Transverse colon (tissue), 4 donors: ENCODE measurements around the gene NRSN1. TPM values are rescaled to one million over a fixed set of nuclear protein-coding genes. Genes with fewer than 3 reads are reported as not detected.

Experiments
- DNase-seq: peaks from one replicate; pipeline ENCODE4 v3.0.0-alpha.2; 2019
- H3K27ac ChIP-seq, 4 donors: fragments of 200-600 bp; sonication (generic); 2 replicates each; pipeline ENCODE4 v1.5.1; 2016 to 2018; ENCODE audit warnings: inconsistent platforms in 4 of 4
- H3K27me3 ChIP-seq: fragments of 200-600 bp; sonication (generic); 2 replicates; pipeline ENCODE4 v1.5.1; 2017; ENCODE audit warnings: inconsistent platforms
- H3K36me3 ChIP-seq, 4 donors: fragments of 200-600 bp; sonication (generic); 2 replicates each; pipeline ENCODE4 v1.5.1; 2017 to 2019; ENCODE audit warnings: inconsistent platforms in 4 of 4
- H3K4me1 ChIP-seq, 4 donors: fragments of 200-600 bp; sonication (generic); 2 replicates each; pipeline ENCODE4 v1.5.1; 2017 to 2020; ENCODE audit warnings: inconsistent platforms in 4 of 4
- H3K4me3 ChIP-seq, 4 donors: fragments of 200-600 bp; sonication (generic); 1 replicate in 1 of 4; 2 replicates in 3 of 4; pipeline versions ENCODE4 v1.5.1 to v1.6.1; 2017 to 2019; ENCODE audit warnings: inconsistent platforms in 4 of 4
- H3K9me3 ChIP-seq, 2 donors: fragments of 200-600 bp; sonication (generic); 2 replicates each; pipeline ENCODE4 v1.5.1; 2017 to 2019; ENCODE audit warnings: inconsistent platforms in 2 of 2
- EP300 ChIP-seq: sonication (generic); formaldehyde crosslinking; IDR thresholded peaks from one replicate; pipeline ENCODE4 v1.6.1; 2017; ENCODE audit warnings: antibody characterized with exemption, low read depth
- POLR2A ChIP-seq: fragments of 450-650 bp; IDR thresholded peaks from one replicate; pipeline ENCODE4 v1.6.1; 2016; ENCODE audit warnings: antibody characterized with exemption, mild to moderate bottlenecking, moderate library complexity
- POLR2AphosphoS5 ChIP-seq, 3 donors: sonication (generic); formaldehyde crosslinking; IDR thresholded peaks; one replicate each; pipeline ENCODE4 v1.6.1; 2016; ENCODE audit warnings: antibody characterized with exemption in 3 of 3
- WGBS, 2 donors: methylation state at CpG; one replicate each; pipeline ENCODE4 v1.1.5; 2018; ENCODE audit warnings: low coverage in 1 of 2; 5-methylcytosine and 5-hydroxymethylcytosine counted together
- in situ Hi-C, 4 donors: fragments of 200-750 bp; cut with MboI; loops; one replicate each; pipeline versions ENCODE4 v1.15.0 to v1.15.1; 2017; ENCODE audit warnings: low sequenced_read_pairs in 3 of 4, low pct_ligation_motif_present in 1 of 4, low pct_unique_long_range_greater_than_20kb in 1 of 4
- intact Hi-C: fragments of 100-400 bp; cut with DNase I; formaldehyde crosslinking; loops from one replicate; pipeline ENCODE4 v1.15.1; 2023; ENCODE audit warnings: low total_unique reads
- total RNA-seq, 4 donors: library from RNA; depleted of rRNA; stranded (reverse); fragments of >200 nt; gene quantifications; one replicate each; pipeline ENCODE4 v1.1.0, GENCODE V29; 2016
- TF ChIP-seq, protein P1 (sequence below), 5 experiments: fragments of 200-600 bp in 3 of 5; fragments of 450-650 bp in 2 of 5; sonication (generic) in 3 of 5; IDR thresholded peaks; 1 replicate in 2 of 5; 2 replicates in 3 of 5; pipeline ENCODE4 v1.5.1; 2016 to 2017; ENCODE audit warnings: antibody characterized with exemption in 5 of 5, inconsistent platforms in 3 of 5, mild to moderate bottlenecking in 2 of 5, moderate library complexity in 1 of 5

Gene NRSN1, protein sequence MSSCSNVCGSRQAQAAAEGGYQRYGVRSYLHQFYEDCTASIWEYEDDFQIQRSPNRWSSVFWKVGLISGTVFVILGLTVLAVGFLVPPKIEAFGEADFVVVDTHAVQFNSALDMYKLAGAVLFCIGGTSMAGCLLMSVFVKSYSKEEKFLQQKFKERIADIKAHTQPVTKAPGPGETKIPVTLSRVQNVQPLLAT
- under 1 TPM in 2 of 4 donors, not detected in 2; 0.16 to 0.68 TPM for total RNA-seq

DNA sequence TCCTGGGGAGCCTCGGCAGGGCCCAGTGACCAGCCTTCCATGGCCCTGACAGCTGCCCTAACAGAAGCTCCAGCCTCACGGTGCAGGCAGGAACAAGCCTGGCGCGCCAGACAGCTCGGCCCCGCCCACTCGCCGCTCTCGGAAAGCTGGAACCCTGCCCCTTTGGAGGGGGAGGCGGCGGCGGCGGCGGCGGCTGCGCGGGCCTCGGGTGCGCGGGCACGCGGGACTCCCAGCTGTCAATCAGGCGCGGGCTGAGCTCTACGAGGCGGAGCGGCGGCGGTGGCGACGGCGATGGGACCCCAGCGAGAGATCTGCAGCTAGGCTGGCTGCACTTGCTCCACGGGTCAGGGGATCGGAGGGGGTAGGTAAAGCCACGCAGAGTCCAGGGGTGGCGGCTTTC lies at the start of gene NRSN1:
Gene NRSN1 (plus strand): TSS at position 236 of the 400 bp plus-strand sequence. CDS start 8,113 bp downstream, outside the sequence.
- in situ Hi-C loops (no loop called here), intact Hi-C loops (no loop called here)
- WGBS, 2 donors = 20% methylated on average over 26 of the region's 37 CpGs; no CpG with 5 or more reads in 1 of the 2 donors
- no peaks in the 10 kb centered on the region for H3K36me3 ChIP-seq
- TF ChIP-seq, protein P1, sequence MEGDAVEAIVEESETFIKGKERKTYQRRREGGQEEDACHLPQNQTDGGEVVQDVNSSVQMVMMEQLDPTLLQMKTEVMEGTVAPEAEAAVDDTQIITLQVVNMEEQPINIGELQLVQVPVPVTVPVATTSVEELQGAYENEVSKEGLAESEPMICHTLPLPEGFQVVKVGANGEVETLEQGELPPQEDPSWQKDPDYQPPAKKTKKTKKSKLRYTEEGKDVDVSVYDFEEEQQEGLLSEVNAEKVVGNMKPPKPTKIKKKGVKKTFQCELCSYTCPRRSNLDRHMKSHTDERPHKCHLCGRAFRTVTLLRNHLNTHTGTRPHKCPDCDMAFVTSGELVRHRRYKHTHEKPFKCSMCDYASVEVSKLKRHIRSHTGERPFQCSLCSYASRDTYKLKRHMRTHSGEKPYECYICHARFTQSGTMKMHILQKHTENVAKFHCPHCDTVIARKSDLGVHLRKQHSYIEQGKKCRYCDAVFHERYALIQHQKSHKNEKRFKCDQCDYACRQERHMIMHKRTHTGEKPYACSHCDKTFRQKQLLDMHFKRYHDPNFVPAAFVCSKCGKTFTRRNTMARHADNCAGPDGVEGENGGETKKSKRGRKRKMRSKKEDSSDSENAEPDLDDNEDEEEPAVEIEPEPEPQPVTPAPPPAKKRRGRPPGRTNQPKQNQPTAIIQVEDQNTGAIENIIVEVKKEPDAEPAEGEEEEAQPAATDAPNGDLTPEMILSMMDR (IDR thresholded peaks at IDR 0.05) = no peak
- TF ChIP-seq POLR2AphosphoS5 (IDR thresholded peaks at IDR 0.05) (no peak), EP300 (no peak), POLR2A (no peak)
- peak within 1 kb of the TSS in 1 of 4 donors; percentile 16 for H3K4me3 ChIP-seq
- H3K27ac ChIP-seq = no peak within 1 kb of the TSS
- H3K9me3 ChIP-seq = no peaks in the 10 kb centered on the region
- no peak for DNase-seq
- H3K27me3 ChIP-seq = peaks cover 17% of the 10 kb centered on the region
- H3K4me1 ChIP-seq = peaks cover 0 to 4% (median 2%) of the 10 kb centered on the region in 4 donors

DNA sequence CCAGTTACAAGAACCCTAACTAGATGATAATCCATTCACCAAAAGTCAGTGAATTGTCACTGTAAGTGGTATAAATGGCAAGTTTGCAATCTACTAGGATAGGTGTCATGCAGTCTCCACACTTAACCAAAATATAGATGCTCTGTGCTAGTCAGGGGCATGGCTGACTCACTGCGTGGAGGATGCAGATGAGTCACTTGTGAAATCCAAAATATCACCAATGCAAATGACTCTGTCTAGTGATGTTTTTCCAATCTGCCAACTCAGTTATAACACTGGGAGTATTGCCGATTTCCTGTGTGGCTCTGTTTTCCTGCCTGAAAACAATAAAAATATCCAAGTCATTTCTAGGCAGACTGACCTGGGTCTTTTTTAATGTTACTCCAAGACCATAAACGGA lies 47.8 kb upstream of the NRSN1 start:
- Histone ChIP-seq H3K27ac (no peak overlapping the region), H3K4me3 (no peak overlapping the region), H3K9me3 (no peaks in the 10 kb centered on the region), H3K4me1 (no peaks in the 10 kb centered on the region), H3K36me3 (no peaks in the 10 kb centered on the region), H3K27me3 (no peaks in the 10 kb centered on the region)
- TF ChIP-seq EP300 (no peak), POLR2AphosphoS5 (IDR thresholded peaks at IDR 0.05) (no peak), POLR2A (no peak)
- TF ChIP-seq, protein P1 (IDR thresholded peaks at IDR 0.05) = no peak
- 73 to 79% methylated on average over 2 to 3 of the region's 3 CpGs for WGBS, 2 donors
- in situ Hi-C loops = no loop called here
- intact Hi-C loops = no loop called here
- no peak for DNase-seq

DNA sequence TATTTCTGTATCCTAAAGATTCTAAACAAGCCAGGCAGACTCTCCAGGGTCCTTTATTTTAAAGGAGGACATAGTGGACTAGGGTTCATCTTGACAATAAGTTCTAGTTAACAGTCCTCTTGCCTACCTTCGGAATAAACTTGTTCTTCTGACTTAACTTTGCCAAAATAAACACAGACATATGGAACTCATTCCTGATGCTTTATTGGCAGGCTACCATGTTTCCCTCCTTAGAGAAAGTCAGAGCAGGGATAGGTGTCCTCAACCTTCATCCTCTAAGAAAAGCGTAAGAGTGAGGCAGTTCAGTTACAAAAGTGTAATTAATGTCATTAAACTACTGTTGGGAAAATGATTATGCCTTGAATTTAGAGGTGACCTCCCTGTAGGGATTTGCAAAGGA lies 46.9 kb upstream of the NRSN1 start:
- H3K27me3 ChIP-seq = no peaks in the 10 kb centered on the region
- no peaks in the 10 kb centered on the region for H3K4me1 ChIP-seq

DNA sequence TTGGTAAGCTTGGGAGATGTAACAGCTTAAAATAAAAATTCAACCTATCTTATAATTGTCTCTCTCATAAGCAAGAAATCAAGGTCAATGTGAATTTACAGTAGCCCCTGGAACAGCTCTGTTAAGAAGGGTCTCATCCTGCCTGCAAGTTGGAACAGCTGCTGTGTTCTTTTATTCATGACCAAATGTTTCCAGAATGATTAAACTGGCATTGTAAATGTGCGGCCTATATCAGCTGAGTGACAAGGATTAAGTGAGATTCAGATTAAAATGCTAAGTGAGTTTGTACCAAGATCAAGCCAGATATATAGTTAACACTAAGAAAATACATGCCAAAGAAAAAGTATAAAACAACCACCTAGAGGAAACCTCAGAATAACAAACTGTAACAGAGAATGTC lies 45.3 kb upstream of the NRSN1 start:
- Histone ChIP-seq H3K4me1 (no peaks in the 10 kb centered on the region), H3K9me3 (no peaks in the 10 kb centered on the region), H3K27me3 (no peaks in the 10 kb centered on the region), H3K4me3 (no peak overlapping the region), H3K27ac (no peak overlapping the region), H3K36me3 (no peaks in the 10 kb centered on the region)
- TF ChIP-seq POLR2A (no peak), POLR2AphosphoS5 (IDR thresholded peaks at IDR 0.05) (no peak), EP300 (no peak)
- TF ChIP-seq, protein P1 (IDR thresholded peaks at IDR 0.05) = no peak
- WGBS, 2 donors = 79 to 83% methylated on average over 1 of the region's 1 CpG
- in situ Hi-C loops (no loop called here), intact Hi-C loops (no loop called here)
- DNase-seq = no peak

More for the DNA sequence above, 46.9 kb upstream of the NRSN1 start:
- H3K9me3 ChIP-seq = no peaks in the 10 kb centered on the region
- intact Hi-C loops (no loop called here), in situ Hi-C loops (no loop called here)
- WGBS, 2 donors = 25 to 67% methylated on average over 1 to 2 of the region's 2 CpGs
- no peak overlapping the region for H3K4me3 ChIP-seq
- TF ChIP-seq EP300 (no peak), POLR2A (no peak), POLR2AphosphoS5 (IDR thresholded peaks at IDR 0.05) (no peak)
- TF ChIP-seq, protein P1 (IDR thresholded peaks at IDR 0.05) = no peak
- H3K36me3 ChIP-seq = no peaks in the 10 kb centered on the region
- H3K27ac ChIP-seq = no peak overlapping the region
- no peak for DNase-seq
